Ishikawa (cell line): ENCODE measurements around the gene RAF1.

Source experiments
- CEBPB ChIP-seq: IDR thresholded peaks from 2 replicates; pipeline ENCODE4 v1.6.1; 2012
- CREB1 ChIP-seq: IDR thresholded peaks from 2 replicates; pipeline ENCODE4 v1.6.1; 2012; ENCODE audit warnings: low read depth
- EGR1 ChIP-seq: IDR thresholded peaks from 2 replicates; pipeline ENCODE4 v1.6.1; 2012
- EP300 ChIP-seq: IDR thresholded peaks from 2 replicates; pipeline ENCODE4 v1.6.1; 2012; ENCODE audit warnings: borderline replicate concordance
- FOXM1 ChIP-seq: IDR thresholded peaks from 2 replicates; pipeline ENCODE4 v1.6.1; 2012; ENCODE audit warnings: low read depth, borderline replicate concordance
- MAX ChIP-seq: IDR thresholded peaks from 2 replicates; pipeline ENCODE4 v1.6.1; 2012
- RAD21 ChIP-seq: IDR thresholded peaks from 2 replicates; pipeline ENCODE4 v1.6.1; 2012; ENCODE audit warnings: low read depth
- REST ChIP-seq: IDR thresholded peaks from 2 replicates; pipeline ENCODE4 v1.6.1; 2012; ENCODE audit warnings: low read depth, mild to moderate bottlenecking
- TAF1 ChIP-seq: IDR thresholded peaks from 2 replicates; pipeline ENCODE4 v1.6.1; 2012; ENCODE audit warnings: low read depth, mild to moderate bottlenecking
- TEAD4 ChIP-seq: IDR thresholded peaks from 2 replicates; pipeline ENCODE4 v1.6.1; 2012
- USF1 ChIP-seq: IDR thresholded peaks from 2 replicates; pipeline ENCODE4 v1.6.1; 2012
- YY1 ChIP-seq: IDR thresholded peaks from 2 replicates; pipeline ENCODE4 v1.6.1; 2012; ENCODE audit warnings: low read depth
- ZBTB7A ChIP-seq: IDR thresholded peaks from 2 replicates; pipeline ENCODE4 v1.6.1; 2012; ENCODE audit warnings: low read depth

- TF ChIP-seq USF1 (no peak), TAF1 (no peak), FOXM1 (no peak), CREB1 (no peak), EP300 (no peak), YY1 (no peak), REST (no peak), EGR1 (no peak), TEAD4 (no peak), ZBTB7A (no peak), RAD21 (no peak), CEBPB (no peak), MAX (no peak)
Observed at GRCh38 chr3:12556314-12556689, 107.6 kb downstream of the RAF1 start.
